Choroid plexus epithelial cell (primary cell): ENCODE measurements around the gene CACNA1H.

Experiments
- DNase-seq: peaks from one replicate; pipeline ENCODE4 v3.0.0-alpha.2; 2010; ENCODE audit warnings: low read depth
- H3K4me3 ChIP-seq: 2 replicates; pipeline ENCODE4 v1.5.1; 2011; ENCODE audit warnings: low read depth, mild to moderate bottlenecking, control low read depth, low read length, moderate library complexity
- CTCF ChIP-seq: conservative IDR thresholded peaks from 2 replicates; pipeline ENCODE4 v1.5.1; 2011; ENCODE audit warnings: low read depth, mild to moderate bottlenecking, control low read depth, inconsistent platforms, low read length, moderate library complexity

Gene CACNA1H

GRCh38 chr16:1108299-1109252, 44.3 kb upstream of the CACNA1H start:
- DNase-seq: no peak
- no peak for TF ChIP-seq CTCF
- H3K4me3 ChIP-seq: no peak overlapping the region

GRCh38 chr16:1109648-1110047, 43.3 kb upstream of the CACNA1H start:
- no peak overlapping the region for H3K4me3 ChIP-seq
- no peak for DNase-seq
- TF ChIP-seq CTCF: no peak

- no peak overlapping the region for H3K4me3 ChIP-seq
- DNase-seq: no peak
- no peak for TF ChIP-seq CTCF
Observed at GRCh38 chr16:1112506-1113184, 40.3 kb upstream of the CACNA1H start.

GRCh38 chr16:1113489-1113888, 39.4 kb upstream of the CACNA1H start:
- no peak for TF ChIP-seq CTCF
- H3K4me3 ChIP-seq: no peak overlapping the region
- no peak for DNase-seq

GRCh38 chr16:1113889-1114526, 38.9 kb upstream of the CACNA1H start:
- TF ChIP-seq CTCF: no peak
- no peak overlapping the region for H3K4me3 ChIP-seq

GRCh38 chr16:1116693-1117077, 36.2 kb upstream of the CACNA1H start:
- H3K4me3 ChIP-seq: no peak overlapping the region
- no peak for TF ChIP-seq CTCF
- no peak for DNase-seq

More at GRCh38 chr16:1113889-1114526, 38.9 kb upstream of the CACNA1H start:
- DNase-seq: no peak
